Ovary (tissue), 9 donors: ENCODE results near the gene WDR6. TPM values are rescaled to one million over a fixed set of nuclear protein-coding genes. Genes with fewer than 3 reads are reported as not detected.
A peak's percentile ranks its signal among the peaks of the same experiment; 100 is the strongest.

Experiments used
- DNase-seq, 5 donors: peaks; one replicate each; pipeline ENCODE4 v3.0.0-alpha.2; 2019 to 2020
- H3K27ac ChIP-seq, 2 donors: fragments of 200-600 bp; one replicate each; pipeline versions ENCODE4 v1.5.1 to v1.8.0; 2019 to 2022
- H3K27me3 ChIP-seq: fragments of 200-600 bp; one replicate; pipeline ENCODE4 v1.8.0; 2022
- H3K36me3 ChIP-seq: fragments of 200-600 bp; sonication (generic); one replicate; pipeline ENCODE4 v1.5.1; 2019
- H3K4me1 ChIP-seq: one replicate; pipeline ENCODE4 v1.8.1; 2013; ENCODE audit warnings: mild to moderate bottlenecking, moderate library complexity; ENCODE audit not compliant: insufficient read depth
- H3K4me3 ChIP-seq: fragments of 200-600 bp; sonication (generic); one replicate; pipeline ENCODE4 v1.5.1; 2017
- H3K9me3 ChIP-seq, 2 donors: fragments of 200-600 bp in 1 of 2; sonication (generic) in 1 of 2; one replicate each; pipeline versions ENCODE4 v1.5.1 to v1.8.1; 2013 to 2019; ENCODE audit warnings: mild to moderate bottlenecking in 1 of 2, moderate library complexity in 1 of 2
- CTCF ChIP-seq, 3 donors: fragments of 450-650 bp in 2 of 3; fragments of 200-600 bp in 1 of 3; IDR thresholded peaks; one replicate each; pipeline versions ENCODE4 v1.5.1 to v1.8.0; 2016 to 2022; ENCODE audit warnings: antibody characterized with exemption in 3 of 3, mild to moderate bottlenecking in 1 of 3
- EP300 ChIP-seq: sonication (generic); formaldehyde crosslinking; IDR thresholded peaks from one replicate; pipeline ENCODE4 v1.6.1; 2017; ENCODE audit warnings: antibody characterized with exemption
- POLR2A ChIP-seq: fragments of 450-650 bp; IDR thresholded peaks from one replicate; pipeline ENCODE4 v1.6.1; 2017; ENCODE audit warnings: antibody characterized with exemption, mild to moderate bottlenecking, moderate library complexity
- WGBS, 3 donors: extraction: QIAGEN DNeasy Blood & Tissue Kit in 1 of 3; methylation state at CpG; one replicate each; pipeline versions ENCODE4 v1.1.5 to v1.1.7; 2013 to 2017; 5-methylcytosine and 5-hydroxymethylcytosine counted together
- intact Hi-C, 4 donors: fragments of 100-400 bp; cut with DNase I; formaldehyde crosslinking; loops; one replicate each; pipeline versions ENCODE4 v1.11.0 to v1.15.1; 2022 to 2023
- polyA plus RNA-seq, 2 donors: library from polyadenylated mRNA; stranded (reverse); fragments of 200-250 nt in 1 of 2; fragments of 350-450 nt in 1 of 2; fragmentation: Illumina TruSeq in 1 of 2; extraction: RNeasy Lipid Tissue Mini Kit (QIAGEN cat#74804) in 1 of 2; gene quantifications; one replicate each; pipeline ENCODE4 v1.2.3, GENCODE V29; 2013 to 2014
- total RNA-seq, 7 donors: library from RNA; depleted of rRNA in 2 of 7; stranded (reverse); fragments of >200 nt in 2 of 7; fragmentation: NEBNext Ultra II Directional in 3 of 7; extraction: Animal tissue kit (Norgen Biotek cat#: 25700) in 3 of 7; gene quantifications; one replicate each; pipeline versions ENCODE4 v1.1.0 to v1.2.4, GENCODE V29; 2016 to 2023
- donor health status: DM: no; HTN: no; CAD: no; lungs with moderate emphysema.
- donor health status: DM: no; HTN: no; CAD: no.
- donor health status: Bipolar disorder and iron deficiency.
- donor health status: DM: yes; HTN: yes; CAD: no.
- donor health status: DM: no; HTN: no; CAD: no.
- donor health status: DM: yes; HTN: yes; CAD: no.

The WDR6 gene
- total and polyA plus RNA-seq, 9 donors: 109 to 289 (median 196) TPM

- H3K27ac ChIP-seq: no peak overlapping the region
- intact Hi-C loops: loop anchor here in 1 of 4 donors (10.0 kb wide), 1 partner anchor 451 kb away; no protein-coding TSS in a partner anchor
Measured at GRCh38 chr3:48993834-48994233, 13.4 kb upstream of the WDR6 start.

DNA sequence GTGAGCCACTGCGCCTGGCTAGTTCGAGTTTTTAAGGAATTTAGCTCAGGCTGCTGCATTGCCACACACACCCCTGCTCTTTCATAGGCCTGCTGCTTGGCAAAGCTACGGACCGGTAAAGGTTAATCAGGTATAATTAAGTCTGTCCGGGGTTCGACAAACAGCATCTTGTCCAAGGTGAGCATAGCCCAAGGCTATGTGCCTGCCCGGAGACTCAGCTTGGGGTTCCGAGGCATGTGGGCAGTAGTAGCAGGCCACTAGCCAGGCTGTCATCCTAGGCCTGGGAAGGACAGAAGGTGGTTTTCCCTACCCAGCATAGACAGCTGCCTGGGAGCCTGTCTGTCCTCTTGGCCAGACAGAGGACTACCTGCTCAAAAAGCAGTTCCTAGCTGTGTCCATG, 10.6 kb upstream of the WDR6 start:
- intact Hi-C loops: loop anchor here in 1 of 4 donors (10.0 kb wide), 1 partner anchor 448 kb away; no protein-coding TSS in a partner anchor
- no peak overlapping the region for H3K27ac ChIP-seq
- H3K36me3 ChIP-seq: no peaks in the 10 kb centered on the region
- TF ChIP-seq POLR2A (no peak), EP300 (no peak), CTCF (IDR thresholded peaks at IDR 0.05) (no peak)
- H3K4me1 ChIP-seq: no peaks in the 10 kb centered on the region
- H3K4me3 ChIP-seq: no peak overlapping the region
- H3K9me3 ChIP-seq: no peaks in the 10 kb centered on the region
- H3K27me3 ChIP-seq: no peaks in the 10 kb centered on the region
- no peak for DNase-seq
- WGBS, 3 donors: 92 to 95% (median 94%) methylated on average over 8 of the region's 8 CpGs

More at GRCh38 chr3:48993834-48994233, 13.4 kb upstream of the WDR6 start:
- H3K4me3 ChIP-seq: no peak overlapping the region
- H3K9me3 ChIP-seq: no peaks in the 10 kb centered on the region
- TF ChIP-seq EP300 (no peak), POLR2A (no peak), CTCF (IDR thresholded peaks at IDR 0.05) (no peak)
- DNase-seq: no peak
- peaks cover 3% of the 10 kb centered on the region for H3K4me1 ChIP-seq
- H3K27me3 ChIP-seq: no peaks in the 10 kb centered on the region
- no peaks in the 10 kb centered on the region for H3K36me3 ChIP-seq

GRCh38 chr3:48997102-48997635, 10.0 kb upstream of the WDR6 start:
- intact Hi-C loops: loop anchor here in 1 of 4 donors (10.0 kb wide), 1 partner anchor 448 kb away; no protein-coding TSS in a partner anchor
- no peaks in the 10 kb centered on the region for H3K4me1 ChIP-seq
- 81 to 89% (median 82%) methylated on average over 8 of the region's 8 CpGs for WGBS, 3 donors

More at GRCh38 chr3:48997102-48997635, 10.0 kb upstream of the WDR6 start:
- peak in 1 of 5 donors; percentile 27 for DNase-seq
- Histone ChIP-seq H3K27ac (no peak overlapping the region), H3K27me3 (no peaks in the 10 kb centered on the region), H3K9me3 (no peaks in the 10 kb centered on the region), H3K36me3 (no peaks in the 10 kb centered on the region), H3K4me3 (no peak overlapping the region)
- TF ChIP-seq POLR2A (no peak), CTCF (IDR thresholded peaks at IDR 0.05) (no peak), EP300 (no peak)
